A172 (cell line): Measurements from ENCODE around the gene TIMM44. TPM values are rescaled to one million over a fixed set of nuclear protein-coding genes. Genes with fewer than 3 reads are reported as not detected.

Experiments used
- DNase-seq: peaks from one replicate; pipeline ENCODE4 v3.0.0-alpha.2; 2015; ENCODE audit warnings: low spot score
- total RNA-seq: library from RNA; depleted of rRNA; stranded (reverse); fragments of >200 nt; shearing (Covaris generic); gene quantifications from 2 replicates; pipeline ENCODE4 v1.2.3, GENCODE V29; 2014; rRNA removed

TIMM44 gene
- 82.0 and 92.0 TPM in 2 replicates for total RNA-seq

DNA sequence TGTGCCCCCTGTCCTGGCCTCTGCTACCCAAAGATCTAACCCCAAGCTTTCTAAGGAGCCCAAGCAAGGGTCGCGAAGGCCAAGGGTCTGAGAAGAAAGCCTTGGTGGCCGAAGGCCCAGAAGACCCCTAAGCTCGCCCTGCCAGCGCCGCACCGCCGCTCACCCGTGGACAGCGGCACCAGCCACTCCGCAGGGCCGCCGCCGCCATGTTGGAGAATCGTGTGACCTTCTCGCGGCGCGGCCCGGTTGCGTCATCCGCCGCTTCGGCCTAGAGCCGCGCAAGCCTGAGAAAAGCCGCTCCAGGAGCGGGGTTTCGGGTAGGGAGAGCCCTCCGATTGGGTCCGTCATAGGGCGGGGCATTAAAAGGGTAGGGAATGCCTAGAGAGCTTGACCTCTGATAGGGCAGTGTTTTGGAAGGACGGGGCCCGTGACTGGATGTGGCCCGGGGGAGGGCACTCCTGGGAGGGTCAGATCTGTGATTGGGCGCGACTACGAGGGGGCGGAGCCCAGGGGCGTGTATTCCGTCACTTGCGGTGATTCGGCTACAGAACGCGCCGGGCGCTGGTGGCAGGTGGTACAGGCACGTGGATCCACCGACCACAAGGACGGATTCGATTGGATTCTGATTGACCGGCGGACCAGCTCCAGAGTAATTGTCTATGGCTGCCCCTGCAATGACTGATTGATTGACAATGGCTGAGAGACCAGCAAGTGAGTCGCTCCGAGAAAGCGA is at the start of gene TIMM44:
Gene TIMM44, minus strand, starts transcription at position 223 of the 733 bp plus-strand sequence. Its CDS starts 15 bp downstream, at position 208.
- peak; percentile 100 for DNase-seq

DNA sequence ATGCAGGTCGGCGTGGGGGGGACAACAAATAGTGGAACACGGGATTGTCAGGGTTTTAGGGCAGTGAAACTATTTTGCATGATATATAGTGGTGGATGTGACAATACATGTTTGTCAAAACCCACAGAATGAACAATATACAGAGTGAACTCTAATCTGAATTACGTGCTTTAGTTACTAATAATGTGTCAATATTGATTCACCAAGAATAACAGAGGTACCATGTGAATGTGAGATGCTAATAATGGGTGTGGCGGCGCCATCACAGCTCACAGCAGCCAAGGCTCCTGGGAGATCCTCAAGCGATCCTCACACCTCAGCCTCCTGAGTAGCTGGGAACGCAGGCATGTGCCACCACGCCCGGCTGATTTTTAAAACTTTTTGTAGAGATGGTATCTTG is 49.1 kb upstream of the TIMM44 start:
- no peak for DNase-seq

DNA sequence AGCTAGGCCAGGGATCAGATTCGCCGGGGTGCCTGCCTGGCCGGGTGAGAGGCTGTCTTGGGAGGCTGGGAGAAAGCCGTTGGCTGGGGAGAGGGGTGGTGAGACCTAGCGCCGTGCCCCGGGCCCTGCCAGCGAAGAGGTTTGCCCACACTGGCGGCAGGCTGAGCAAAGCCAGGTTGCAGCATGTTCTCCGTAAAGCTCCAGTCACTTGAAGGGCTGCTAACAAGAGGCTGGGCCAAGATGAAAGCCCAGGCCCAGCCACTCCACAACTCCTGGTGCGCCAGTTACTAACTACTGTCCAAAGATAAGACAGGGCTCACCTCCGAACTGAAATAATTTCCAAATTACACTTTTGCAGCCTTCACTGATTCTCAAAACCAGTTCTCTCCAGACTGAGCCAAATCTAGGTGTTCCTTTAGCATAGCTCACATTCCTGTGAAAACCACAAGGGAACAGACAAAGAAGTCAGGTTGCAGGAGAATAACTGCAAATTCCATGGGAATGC is 45.7 kb upstream of the TIMM44 start:
- peak; percentile 79 for DNase-seq

DNA sequence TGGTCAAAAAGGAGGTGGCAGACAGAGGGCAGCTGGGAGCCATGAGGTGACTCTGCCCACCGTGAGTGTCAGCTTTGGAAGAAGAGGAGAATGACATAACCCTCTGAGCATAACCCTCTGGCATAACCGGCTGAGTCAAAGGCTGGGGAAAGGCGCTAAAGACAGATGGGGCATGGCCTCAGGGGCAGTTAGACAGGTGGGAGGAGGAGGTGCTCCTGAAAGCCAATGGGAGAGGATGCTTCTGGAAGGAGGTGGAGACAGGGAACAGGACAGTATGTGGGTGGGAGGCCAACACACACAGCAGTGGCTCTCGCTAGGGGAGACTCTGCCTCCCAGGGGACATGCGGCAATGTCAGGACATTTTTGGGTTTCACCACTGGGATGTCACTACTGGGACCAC is 44.8 kb upstream of the TIMM44 start:
- DNase-seq: peak; percentile 60

- DNase-seq: peak; percentile 57
Observed at GRCh38 chr19:7987114-7987768, 43.8 kb upstream of the TIMM44 start.

GRCh38 chr19:7986321-7987113 is 43.1 kb upstream of the TIMM44 start:
- DNase-seq: peak; percentile 83

DNA sequence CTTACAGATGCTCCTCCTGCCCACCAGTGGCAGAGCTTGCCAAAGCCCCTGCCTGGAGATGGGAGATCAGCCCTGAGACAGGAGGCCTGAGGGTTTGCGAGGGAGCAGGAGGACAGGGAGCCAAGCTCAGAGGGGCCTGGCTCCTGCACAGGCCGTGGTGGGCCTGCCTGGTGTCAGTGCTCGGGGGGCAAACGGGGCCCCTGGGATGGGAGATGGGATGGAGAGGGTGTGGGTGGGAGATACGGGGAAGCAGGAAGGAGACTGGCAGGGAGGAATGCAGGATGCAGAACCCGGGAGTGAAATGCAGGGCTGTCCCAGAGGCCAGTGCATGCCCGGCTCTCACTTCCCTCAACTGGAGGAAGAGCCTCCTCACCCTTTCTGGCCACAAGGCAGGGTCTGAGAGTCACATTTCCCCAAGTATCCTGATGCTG is 42.0 kb upstream of the TIMM44 start:
- DNase-seq: no peak

- no peak for DNase-seq
Observed at GRCh38 chr19:7983995-7984837, 40.8 kb upstream of the TIMM44 start.

GRCh38 chr19:7983286-7983950 is 40.0 kb upstream of the TIMM44 start:
- DNase-seq: no peak

DNA sequence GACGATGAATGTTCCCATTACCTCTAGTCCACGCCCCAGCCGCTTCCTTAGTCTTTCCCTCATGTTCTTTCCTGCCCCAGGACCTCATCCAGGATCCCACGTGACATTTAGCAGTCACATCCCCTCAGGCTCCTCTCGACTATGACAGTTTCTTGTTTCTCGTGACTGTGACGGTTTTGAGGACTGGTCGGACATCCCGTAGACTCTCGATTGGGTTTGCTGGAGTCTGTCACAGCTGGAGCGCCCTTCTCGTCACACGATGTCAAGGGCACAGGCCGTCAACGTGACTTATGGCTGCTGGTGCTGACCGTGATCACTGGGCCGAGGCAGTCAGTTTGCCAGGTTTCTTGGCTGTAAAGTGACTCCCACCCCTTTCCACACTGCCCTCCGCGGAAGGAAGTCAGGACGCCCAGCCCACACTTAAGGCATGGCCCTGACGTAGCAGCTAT is 39.2 kb upstream of the TIMM44 start:
- no peak for DNase-seq

- DNase-seq: no peak
Observed at GRCh38 chr19:7982103-7982502, 38.6 kb upstream of the TIMM44 start.

DNA sequence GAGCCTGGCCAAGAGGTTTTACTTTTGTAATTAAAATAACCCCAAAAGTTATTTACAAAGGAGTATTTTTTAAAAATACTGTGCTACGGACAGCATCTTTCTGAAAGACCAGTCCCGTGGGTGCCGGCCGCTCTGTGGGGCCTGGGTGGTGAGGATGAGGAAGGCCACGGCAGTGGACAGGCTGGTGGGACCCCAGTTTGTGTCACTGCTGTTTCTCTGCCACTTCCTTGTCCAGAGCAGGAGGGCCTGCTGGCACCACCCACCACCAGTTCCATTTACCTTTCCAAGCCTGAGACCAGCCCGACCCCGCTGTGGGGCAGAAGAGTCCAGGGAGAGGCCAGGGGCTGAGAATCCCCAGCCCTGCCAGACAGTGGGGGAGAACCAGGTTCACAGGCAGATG is 38.2 kb upstream of the TIMM44 start:
- DNase-seq: no peak

DNA sequence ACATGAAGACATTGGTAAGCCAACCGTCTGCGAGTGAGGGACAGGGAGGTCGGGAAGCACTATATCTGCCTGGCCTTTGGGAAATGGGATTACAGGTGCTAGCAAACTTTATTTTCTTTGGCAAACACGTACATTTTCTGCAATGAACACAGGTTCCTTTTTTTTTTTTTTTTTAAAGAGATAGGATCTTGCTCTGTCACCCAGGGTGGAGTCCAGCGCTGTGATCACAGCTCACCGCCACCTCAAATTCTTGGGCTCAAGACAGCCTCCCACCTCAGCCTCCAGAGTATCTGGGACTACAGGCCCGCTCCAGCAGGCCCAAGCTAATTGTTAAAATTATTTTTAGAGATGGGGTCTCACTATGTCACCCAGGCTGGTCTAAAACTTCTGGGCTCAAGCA is 37.7 kb upstream of the TIMM44 start:
- DNase-seq: no peak

DNA sequence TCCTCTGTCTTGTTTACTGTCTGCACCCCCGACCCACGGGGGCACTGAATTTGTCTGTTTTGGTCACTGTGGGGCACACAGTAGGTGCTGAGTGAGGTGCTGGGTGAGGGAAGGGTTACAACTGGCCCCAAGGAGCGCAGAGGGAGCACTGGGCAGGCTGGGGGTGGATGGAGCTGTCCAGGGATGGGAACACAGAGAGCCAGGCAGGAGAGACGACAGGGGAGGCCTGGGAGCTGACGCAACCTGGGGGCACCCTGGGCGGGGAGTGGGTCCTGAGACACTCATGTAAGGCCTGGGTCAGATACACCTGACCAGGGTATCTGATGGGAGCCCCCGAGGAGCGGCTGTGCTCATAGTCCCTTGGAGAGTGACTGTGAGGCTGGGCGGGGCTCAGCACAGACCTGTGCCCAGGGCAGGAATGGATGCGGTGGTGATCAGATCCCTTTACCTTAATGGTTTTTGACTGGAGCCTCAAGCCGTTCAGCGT is 37.2 kb upstream of the TIMM44 start:
- DNase-seq: no peak

GRCh38 chr19:7980168-7980567 is 36.7 kb upstream of the TIMM44 start:
- no peak for DNase-seq

GRCh38 chr19:7979559-7979958 is 36.1 kb upstream of the TIMM44 start:
- no peak for DNase-seq

DNA sequence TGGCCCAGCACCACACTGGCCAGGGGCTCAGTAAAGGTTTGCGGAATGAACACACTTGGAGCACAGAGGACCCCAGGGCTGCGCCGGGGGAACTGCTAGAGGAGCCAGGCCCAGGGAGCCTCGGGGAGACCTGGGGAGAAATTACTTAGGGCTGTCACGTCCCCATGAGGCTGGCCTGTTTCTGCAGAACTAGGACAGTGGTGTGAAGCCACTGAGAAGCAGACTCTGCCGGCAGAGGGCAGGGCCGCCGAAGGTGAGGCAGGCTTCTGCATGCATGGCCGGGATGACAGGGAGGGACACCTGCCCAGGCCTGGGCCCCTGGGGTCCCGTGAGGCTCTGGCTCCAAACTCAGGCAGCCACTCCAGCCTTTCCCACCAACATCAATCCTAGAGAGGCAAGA is 35.5 kb upstream of the TIMM44 start:
- DNase-seq: no peak

DNA sequence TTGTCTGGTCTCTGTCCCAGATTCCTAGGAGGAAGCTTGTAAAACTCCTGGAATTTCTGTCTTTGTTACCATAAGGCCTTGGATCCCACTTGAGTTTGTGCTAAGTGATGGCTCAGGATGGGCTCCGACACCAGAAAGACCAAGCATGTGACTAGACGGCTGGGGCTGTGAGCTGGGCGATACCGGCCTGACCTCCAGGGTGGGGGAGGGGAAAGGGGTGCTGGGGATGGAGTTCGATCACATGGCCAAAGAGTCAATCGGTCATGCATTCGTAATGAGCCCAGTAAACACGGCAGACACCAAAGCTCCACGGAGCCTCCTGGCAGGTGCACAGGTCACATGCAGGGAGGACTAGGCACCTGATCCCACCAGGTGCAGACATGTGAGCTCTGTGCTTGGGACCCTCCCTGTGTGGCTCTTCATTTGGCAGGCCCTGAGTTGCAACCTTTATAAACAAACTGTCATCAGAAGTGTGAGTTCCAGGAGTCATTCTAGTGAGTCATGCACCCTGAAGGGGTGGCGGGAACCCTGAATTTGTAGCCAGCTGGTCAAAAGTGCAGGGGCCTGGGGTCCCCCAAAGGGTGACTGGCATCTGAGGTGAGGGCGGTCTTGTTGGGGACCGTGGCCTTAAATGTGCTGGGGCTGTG is 34.8 kb upstream of the TIMM44 start:
- no peak for DNase-seq

DNA sequence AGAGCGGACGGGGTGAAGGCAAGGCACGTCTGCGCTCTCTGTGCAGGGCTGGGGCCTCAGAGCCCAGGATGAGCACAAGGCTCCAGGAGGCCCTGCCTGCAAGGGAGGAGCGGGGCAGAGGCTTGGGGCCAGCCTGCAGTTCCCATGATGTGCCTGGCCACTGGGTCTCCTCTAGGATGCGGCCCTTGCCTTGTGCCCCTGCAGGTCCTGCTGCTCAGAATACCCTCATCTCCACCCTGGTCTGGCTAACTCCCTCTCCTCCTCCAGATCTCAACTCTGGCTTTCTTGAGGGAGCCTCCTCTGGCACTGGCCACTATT is 34.2 kb upstream of the TIMM44 start:
- no peak for DNase-seq

DNA sequence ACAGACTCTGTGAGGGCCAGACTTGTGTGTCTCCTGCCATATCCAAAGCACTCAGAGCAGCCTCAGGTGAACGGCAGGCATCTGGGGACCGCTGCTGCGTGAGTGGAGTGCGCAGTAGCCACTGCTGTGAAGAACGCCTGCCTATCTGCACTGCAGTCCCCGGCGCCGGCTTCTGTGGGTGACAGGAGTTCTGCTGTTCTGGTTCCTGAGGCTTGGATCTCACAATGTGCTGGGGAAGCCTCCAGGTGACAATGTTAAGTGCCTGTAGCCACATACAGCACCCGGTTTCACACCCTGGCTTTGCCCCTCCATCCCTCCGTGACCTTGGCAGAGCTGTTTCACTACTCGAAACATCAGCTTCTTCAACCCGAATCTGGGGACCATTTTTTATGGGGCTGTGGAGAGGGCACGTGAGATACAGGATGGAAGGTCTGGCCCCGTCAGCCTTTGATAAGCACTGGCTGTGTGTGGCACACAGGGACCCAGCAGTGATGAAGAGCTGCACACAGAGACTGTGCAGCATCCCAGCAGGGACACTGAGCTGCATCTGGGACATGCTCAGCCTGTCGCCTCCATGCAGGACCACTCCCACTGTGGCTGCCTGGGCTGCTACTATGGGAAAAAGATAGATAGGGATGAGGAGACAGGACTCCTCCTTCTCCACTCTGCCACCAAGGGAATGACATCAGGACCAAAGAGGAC is 33.7 kb upstream of the TIMM44 start:
- DNase-seq: no peak
